HS-27A (cell line): ENCODE measurements around the gene BTN2A1.
"Not testable (repeated sequence)": the region's sequence is repeated elsewhere in the genome, so short reads cannot be mapped to it uniquely, and the experiment has no call there.

Experiments
- DNase-seq: peaks from one replicate; pipeline ENCODE4 v3.0.0-alpha.2; 2012; ENCODE audit warnings: low read depth, missing footprints

BTN2A1 gene

DNA sequence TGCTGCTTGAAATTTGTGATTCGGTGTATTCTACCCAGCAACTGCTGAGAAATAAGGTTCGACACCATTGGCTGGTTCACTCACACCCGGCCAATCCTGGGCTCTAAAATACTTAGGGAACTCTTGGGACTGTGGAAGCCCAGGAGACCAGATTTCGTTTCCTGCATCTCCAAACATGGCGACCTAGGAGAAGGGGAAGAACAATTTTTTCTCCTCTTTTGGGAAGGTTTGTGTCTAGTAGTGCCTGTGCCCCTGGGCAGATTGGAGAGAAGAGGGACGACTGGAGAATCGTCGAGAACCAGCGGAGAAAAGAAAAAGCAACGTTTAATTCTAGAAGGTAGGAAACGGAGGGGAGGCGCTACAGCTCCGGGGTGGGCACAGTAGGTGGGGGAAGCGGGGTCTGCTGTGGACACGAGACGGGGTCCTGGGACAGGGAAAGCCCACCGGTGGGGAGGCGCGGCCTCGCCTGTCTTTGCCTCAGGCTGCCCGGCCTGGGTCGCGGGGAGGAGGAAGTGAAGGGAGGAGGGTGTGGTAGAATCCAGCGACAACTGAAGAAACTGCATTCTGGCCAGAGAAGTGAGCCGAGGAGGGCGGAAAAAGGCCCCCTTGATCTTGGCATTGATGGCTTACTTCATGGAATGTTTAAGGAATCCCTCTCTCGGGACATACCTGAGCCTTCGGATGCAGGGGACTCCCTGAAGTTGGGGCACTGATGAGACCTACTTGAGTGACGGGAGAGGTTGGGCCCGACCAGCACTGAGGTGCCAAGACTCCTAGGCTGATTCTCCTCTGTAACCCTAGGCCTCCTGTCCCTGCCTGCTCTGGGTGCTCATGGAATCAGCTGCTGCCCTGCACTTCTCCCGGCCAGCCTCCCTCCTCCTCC is at the start of gene BTN2A1:
TSS of gene BTN2A1 (plus strand) at position 150 of the 883 bp plus-strand sequence. CDS start at position 832, 682 bp downstream.
- peak; percentile 83 for DNase-seq

DNA sequence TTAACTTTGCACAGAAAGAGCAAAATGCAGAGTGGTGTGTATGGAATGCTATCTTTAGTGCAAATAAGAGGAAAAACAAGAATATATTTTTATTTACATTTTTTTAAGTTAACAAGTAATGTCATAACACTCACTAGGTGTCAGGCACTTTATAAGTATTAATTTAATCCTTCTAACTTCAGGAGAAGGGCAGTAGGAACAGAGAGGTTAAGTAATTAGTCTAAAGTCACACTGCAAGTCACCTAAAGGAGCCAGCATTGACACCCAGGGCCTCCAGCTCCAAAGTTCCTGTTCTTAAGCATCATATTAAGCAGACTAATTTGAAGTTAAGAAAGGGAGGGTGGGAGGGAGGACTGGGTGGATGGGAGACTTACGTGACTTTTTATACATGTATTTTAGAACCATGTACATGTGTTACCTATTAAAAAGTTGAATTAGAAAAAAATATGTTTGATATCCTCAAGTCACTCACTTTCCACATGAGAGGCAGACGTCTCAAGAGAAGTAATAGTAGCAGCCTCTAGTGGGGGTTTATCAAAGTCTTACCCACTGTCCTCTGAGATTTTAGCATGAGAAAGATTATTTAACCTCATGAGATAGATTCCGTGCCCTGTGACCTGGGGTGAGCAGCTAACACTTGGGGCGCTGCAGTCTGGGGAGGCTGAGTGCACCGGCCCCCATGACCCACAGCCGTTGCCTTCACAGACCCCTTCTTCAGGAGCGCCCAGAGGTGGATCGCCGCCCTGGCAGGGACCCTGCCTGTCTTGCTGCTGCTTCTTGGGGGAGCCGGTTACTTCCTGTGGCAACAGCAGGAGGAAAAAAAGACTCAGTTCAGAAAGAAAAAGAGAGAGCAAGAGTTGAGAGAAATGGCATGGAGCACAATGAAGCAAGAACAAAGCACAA is 48.7 kb upstream of the BTN2A1 start:
- no peak for DNase-seq

DNA sequence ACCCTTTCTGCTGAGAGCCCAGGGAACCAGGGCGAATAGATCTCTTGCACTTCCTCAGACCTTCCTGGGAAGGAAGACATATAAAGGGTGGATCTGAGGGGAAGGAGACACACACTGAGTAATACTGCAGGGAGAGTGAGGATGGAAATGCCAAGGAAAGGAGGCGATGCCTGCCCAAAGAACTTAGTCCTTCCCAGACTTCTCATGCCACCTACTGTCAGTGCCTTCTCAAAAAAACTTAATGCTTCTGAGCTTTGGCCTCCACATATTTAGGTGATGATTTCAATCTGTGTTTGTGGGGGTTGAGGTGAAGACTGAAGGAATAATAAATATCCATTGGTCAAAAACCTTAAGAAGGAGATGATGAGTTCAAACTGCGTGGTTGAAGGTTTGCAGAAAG is 46.0 kb upstream of the BTN2A1 start:
- no peak for DNase-seq

DNA sequence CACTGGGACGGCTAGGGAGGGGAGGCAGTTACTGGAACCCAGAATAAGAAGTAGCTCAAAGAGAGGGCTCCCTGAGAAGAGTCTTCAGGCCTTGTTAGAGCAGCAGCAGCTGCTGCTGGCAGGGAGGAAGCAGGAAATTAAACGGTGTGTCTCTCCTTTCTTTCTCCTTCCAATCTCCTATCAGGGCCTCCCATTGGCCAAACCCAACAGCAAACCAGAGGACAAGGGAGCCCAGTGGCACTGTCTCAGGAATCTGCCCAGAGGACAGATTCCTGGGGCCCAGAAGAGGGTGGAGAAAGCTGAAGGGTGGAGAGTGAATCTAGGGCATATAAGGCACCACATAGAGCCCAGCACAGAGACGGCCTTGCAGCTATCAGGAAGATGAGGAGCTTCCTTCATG is 45.5 kb upstream of the BTN2A1 start:
- DNase-seq: no peak

DNA sequence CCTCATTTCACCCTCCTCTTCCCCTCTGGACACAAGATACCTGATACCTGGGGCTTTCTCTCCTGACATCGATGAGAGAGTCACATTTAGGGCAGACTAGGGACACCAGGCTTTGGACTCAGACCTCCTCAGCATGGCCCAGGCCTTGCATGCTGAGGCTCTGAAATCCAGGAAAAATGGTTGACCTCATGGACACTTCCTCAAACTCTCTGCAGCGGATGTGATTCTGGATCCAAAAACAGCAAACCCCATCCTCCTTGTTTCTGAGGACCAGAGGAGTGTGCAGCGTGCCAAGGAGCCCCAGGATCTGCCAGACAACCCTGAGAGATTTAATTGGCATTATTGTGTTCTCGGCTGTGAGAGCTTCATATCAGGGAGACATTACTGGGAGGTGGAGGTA is 44.8 kb upstream of the BTN2A1 start:
- DNase-seq: no peak

DNA sequence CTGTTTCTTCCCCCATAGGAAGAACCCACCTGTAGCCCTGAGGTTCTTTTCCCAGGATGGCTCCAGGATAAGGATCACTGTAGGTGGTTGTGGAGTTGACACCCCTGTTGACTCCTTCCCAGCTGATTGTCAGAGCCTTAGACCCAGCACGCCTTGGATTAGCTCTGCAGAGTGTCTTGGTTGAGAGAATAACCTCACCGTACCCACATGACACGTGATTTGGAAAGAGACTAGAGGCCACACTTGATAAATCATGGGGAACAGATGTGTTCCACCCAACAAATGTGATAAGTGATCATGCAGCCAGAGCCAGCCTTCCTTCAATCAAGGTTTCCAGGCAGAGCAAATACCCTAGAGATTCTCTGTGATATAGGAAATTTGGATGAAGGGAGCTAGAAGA is 43.5 kb upstream of the BTN2A1 start:
- DNase-seq: no peak

DNA sequence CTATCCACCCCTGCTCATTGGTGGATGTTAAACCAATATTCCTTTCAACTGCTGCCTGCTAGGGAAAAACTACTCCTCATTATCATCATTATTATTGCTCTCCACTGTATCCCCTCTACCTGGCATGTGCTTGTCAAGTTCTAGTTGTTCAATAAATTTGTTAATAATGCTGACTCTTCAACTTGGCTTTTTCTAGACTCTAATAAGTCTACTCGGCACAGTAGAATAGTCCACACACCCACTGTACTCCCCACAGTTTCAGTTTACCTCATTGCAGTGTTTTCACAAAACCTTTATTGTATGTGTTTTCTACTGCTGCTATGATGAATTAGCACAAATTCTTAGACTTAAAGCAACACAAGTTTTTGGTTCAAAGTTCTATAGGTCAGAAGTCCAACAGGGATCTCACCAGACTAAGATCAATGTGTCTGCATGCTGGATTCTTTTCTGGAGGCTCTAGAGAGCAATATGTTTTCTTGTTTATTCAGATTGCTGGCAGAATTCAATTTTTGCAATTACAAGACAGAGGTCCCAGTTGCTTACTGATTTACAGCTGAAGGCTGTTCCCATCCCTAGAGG is 42.6 kb upstream of the BTN2A1 start:
- no peak for DNase-seq

DNA sequence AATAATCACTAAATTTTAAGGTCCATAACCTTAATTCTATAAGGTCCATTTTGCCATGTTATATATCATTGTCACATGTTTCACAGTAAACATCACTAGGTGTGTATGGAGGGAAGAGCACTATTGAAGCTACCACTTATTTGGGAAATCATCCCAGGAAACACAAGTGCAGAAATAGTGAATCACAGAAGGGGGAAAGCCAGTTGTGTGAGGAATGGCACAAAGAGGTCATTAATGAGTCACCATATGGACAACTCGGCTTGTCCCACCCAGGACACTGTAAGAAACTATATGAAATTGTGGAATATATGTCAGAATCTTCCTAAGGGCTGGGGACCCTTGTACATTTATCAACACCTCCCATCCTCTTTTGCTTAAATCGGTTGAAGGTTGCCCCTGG is 42.0 kb upstream of the BTN2A1 start:
- DNase-seq: no peak

DNA sequence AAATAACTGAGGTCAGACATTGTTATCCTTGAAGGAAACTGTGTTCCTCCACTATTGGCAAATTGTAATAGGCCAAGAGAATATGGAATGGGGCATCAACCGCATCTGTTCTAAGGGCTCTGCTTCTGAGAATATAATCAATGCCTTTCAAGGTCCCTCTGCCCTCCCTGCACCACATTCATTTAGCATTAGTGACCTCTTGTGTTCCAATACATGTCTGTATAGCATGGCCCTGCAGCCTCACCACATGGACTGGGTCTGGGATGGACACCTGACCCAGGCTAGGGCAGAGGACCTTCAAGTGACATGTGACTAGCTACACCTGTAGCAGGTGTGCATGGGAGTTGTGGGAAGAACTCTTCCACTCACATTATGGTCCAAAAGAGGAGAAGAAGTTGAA is 41.5 kb upstream of the BTN2A1 start:
- no peak for DNase-seq

DNA sequence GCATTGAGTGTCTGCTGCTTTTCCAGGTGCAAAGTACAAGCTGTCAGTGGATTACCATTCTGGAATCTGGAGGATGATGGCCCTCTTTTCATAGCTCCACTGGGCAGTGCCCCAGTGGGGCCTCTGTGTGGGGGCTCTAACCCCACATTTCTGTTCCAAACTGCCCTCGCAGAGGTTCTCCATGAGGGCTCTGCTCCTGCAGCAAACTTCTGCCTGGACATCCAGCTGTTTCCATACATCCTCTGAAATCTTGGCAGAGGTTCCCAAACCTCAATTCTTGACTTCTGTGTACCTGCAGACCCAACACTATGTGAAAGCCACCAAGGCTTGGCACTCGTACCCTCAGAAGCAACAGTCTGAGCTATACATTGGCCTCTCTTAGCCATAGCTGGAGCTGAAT is 39.7 kb upstream of the BTN2A1 start:
- DNase-seq: not testable (repeated sequence)

DNA sequence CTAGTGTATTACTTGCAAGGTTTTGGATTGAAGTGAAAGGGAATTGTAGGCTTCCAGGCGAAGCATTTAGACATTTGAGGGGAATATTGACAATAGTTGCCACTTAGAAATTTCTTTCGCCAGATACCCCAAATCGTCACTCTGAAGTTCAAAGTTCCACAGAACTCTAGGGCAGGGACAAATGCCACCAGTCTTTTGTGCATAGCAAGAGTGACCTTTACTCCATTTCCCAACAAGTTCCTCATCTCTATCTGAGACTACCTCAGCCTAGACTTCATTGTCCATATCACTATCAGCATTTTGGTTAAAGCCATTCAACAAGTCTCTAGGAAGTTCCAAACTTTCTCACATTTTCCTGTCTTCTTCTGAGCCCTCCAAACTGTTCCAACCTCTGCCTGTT is 39.0 kb upstream of the BTN2A1 start:
- DNase-seq: not testable (repeated sequence)

DNA sequence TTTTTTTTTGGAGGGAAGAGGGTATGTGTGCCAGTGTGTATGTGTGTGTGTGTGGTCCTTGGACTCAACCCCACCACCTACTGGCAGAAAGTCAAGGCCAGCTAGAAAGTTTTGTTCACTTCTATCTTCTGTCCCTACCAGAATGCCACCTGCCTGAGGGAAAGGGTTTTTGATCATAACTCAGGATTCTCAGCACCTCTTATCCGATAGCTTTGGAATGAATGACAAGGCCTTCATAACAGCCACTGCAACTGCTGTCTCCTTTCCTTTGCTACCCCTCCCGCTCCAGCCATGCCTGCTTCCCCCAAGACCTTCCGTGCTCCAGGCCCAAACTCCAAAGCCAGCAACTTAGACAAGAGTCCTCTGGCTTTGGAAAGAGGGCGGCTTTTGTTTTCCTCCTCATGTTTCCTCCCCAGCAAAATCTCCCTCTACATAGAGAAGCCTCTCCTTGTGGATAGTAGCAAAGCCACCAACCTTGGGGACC is 37.0 kb upstream of the BTN2A1 start:
- DNase-seq: peak; percentile 46

DNA sequence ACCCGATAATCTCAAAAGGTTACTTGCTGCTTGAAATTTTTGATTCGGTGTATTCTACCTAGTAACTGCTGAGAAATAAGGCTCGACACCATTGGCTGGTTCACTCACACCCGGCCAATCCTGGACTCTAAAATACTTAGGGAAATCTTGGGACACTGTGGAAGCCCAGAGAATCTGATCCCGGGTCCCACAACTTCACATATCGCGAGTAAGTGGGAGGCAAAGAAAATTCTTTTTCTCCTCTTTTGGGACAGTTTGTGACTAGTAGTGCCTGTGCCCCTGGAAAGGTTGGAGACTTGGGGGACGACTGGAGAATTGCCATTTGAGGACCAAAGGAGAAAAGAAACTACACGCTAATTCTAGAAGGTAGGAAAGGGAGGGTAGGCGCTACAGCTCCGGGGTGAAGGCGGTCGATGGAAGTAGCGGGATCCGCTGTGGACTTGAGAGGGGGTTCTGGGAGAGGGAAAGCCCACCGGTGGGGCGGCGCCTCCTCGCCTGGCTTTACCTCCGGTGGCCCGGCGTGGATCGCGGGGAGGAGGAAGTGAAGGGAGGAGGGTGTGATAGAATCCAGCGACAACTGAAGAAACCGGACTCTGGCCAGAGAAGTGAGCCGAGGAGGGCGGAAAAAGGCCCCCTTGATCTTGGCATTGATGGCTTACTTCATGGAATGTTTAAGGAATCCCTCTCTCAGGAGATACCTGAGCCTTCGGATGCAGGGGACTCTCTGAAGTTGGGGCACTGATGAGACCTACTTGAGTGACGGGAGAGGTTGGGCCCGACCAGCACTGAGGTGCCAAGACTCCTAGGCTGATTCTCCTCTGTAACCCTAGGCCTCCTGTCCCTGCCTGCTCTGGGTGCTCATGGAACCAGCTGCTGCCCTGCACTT is 36.3 kb upstream of the BTN2A1 start:
- peak; percentile 83 for DNase-seq

DNA sequence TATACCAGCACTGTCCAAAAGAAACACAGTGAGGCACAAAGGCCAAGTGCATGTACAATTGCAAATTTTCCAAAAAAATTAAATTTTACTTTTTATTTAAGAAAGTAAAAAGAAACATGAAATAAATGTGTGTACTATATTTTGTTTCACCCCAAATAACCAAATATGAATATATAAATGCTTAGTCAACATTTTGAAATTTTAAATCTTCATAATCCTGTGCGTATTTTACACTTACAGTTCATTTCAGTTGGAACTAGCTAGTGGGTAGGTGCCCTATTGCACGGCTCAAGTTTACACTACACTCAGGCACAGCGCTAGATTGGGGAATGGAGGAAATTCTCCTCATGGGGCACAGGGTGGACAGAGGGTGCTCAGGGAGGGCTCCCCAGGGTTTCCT is 35.4 kb upstream of the BTN2A1 start:
- no peak for DNase-seq

DNA sequence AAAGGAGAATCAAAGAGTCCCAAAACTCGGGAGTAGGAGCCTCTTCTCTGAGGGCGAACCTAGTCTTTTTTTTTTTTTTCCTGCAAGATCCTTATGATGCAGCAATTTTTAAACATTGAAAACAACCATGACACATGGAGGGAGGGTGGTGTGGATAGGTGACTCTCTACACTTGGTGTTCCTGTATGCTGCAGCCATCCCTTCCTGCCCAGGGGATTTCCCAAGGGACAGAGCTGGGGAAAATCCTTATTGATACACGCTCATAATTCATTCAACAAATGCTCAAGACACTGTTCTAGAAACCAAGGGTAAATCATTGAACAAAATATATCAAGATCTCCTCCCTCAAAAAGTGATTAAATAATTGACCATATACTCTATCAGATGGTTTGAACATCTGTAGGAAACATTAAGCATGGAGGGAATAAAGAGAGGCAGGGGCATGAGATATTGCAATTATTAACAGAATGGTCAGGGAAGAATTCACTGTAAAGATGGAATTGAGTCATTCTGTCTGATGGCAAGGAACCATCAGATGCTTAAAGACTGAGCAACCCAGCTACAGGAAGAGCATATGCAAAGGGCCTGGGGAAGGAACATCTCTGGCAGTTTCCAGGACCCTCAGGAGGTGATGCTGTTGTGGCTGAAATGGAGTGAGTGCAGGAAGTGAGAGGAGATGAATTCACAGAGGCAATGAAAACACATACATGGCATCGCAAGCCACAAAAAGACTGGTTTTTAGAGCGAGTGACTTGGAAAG is 30.9 kb upstream of the BTN2A1 start:
- DNase-seq: no peak

DNA sequence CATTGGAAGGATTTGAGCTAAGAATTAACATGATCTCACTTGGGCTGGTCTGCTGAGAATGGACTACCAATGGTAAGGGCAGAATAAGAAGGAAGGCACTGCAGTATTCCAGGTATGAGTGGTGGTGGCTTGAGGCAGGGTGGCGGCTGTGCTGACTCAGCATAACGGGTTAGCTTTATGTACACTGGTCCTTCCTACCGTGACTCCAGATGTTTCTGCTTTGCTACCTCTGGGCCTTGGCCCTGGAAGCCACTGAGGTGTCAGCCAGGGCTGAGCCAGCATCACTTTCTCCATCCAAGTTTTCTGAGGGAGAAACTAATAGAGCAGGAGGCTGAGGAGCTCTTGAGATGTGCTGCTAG is 30.3 kb upstream of the BTN2A1 start:
- no peak for DNase-seq

DNA sequence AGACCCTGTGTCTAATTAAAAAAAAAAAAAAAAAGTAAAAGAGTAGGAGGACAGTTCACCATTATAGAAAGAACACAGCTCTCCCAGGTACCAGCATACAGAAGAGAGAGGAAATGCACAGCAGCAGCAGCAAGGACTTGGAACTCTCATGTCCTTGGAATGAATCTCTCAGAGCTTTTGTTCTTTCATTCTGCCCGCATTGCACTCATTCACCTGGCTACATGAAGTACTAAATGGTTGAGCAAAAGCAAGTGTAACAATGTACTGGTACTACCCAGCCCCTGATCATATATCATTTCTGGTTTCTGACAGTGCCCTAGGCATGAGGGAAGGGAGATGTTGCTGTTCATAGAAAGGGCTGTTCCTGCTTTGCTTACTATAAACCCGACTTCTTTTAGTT is 29.5 kb upstream of the BTN2A1 start:
- DNase-seq: no peak

DNA sequence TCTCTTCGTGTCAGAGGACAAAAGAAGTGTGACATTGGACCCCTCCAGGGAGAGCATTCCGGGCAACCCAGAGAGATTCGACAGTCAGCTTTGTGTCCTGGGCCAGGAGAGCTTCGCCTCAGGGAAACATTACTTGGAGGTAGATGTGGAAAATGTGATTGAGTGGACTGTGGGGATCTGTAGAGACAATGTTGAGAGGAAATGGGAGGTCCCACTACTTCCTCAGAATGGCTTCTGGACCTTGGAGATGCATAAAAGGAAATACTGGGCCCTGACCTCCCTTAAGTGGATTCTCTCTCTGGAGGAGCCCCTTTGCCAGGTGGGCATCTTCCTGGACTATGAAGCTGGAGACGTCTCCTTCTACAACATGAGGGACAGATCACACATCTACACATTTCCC is 27.0 kb upstream of the BTN2A1 start:
- no peak for DNase-seq

DNA sequence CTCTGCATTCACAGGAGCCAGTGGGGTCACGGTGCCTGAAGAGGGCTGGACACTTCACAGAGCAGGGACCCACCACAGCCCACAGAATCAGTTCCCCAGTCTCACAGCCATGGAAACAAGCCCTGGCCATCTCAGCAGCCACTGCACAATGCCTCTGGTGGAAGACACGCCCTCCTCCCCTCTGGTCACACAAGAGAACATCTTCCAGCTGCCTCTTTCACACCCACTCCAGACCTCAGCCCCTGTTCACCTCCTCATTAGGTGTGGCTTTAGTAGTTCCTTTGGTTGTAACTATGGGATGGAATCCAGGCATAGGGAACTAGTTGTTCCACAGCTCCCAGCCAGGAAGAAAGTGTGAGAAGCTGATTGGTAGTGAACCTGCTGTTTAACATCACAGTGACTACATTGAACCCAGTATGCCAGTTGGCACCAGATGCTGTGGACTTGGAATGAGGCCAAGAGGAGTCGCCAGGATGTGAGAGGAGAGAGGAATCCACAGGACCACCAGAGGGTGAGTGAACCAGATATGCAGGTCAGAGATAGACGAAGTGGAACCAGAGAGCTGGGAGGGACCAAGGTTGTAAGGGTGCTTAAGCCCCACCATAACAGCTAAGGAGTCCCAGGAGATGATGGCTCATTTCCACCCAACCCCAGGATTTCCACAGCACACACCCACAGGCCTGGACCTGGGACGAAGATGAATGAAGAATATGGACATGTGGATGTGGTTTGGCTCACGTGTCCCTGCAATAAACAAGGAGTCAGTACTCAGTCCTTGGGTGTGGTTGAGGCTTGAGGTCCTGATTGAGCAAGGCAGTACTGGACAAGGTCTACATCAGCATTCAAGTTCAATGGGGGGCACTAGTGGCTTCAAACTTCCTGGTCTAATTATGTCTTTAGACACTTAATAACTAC is 26.2 kb upstream of the BTN2A1 start:
- peak; percentile 34 for DNase-seq
